Left renal pelvis (tissue), 4 donors: Measurements from ENCODE around the gene SCN8A. TPM values are rescaled to one million over a fixed set of nuclear protein-coding genes. Genes with fewer than 3 reads are reported as not detected.

Experiments
- DNase-seq, 4 donors: peaks; one replicate each; pipeline ENCODE4 v3.0.0-alpha.2; 2013; ENCODE audit warnings: low read depth in 4 of 4, low spot score in 3 of 4
- polyA plus RNA-seq, 4 donors: library from polyadenylated mRNA; unstranded; fragments of 120-200 nt; gene quantifications; one replicate each; pipeline ENCODE4 v1.2.1, GENCODE V29; 2013; ENCODE audit not compliant: insufficient read length in 4 of 4

The SCN8A gene
- polyA plus RNA-seq, 4 donors: 1.6 to 2.9 (median 2.4) TPM

- DNase-seq: no peak
Measured at GRCh38 chr12:51846911-51847642, 256.0 kb downstream of the SCN8A start.

GRCh38 chr12:51847643-51848325, 256.8 kb downstream of the SCN8A start:
- no peak for DNase-seq

GRCh38 chr12:51848326-51848727, 257.3 kb downstream of the SCN8A start, which contains the start of gene FIGNL2:
Gene FIGNL2 (minus strand): TSS chr12:51848718. CDS start chr12:51822413, 26,305 bp downstream.
- DNase-seq: no peak

- DNase-seq: no peak
Measured at GRCh38 chr12:51848841-51849735, 258.1 kb downstream of the SCN8A start.

GRCh38 chr12:51850081-51850964, 259.3 kb downstream of the SCN8A start:
- DNase-seq: no peak

GRCh38 chr12:51850965-51851299, 259.9 kb downstream of the SCN8A start:
- no peak for DNase-seq

GRCh38 chr12:51851413-51852124, 260.5 kb downstream of the SCN8A start:
- DNase-seq: no peak

GRCh38 chr12:51852404-51853137, 261.5 kb downstream of the SCN8A start:
- DNase-seq: no peak

- DNase-seq: no peak
Measured at GRCh38 chr12:51855586-51856428, 264.8 kb downstream of the SCN8A start.

GRCh38 chr12:51860986-51861385, 270.0 kb downstream of the SCN8A start:
- no peak for DNase-seq

Other genes starting within 250 kb of the SCN8A start
- under 1 TPM in 1 of 4 donors, not detected in 3; 0.19 TPM for gene CELA1, start 244.6 kb upstream of the SCN8A start, polyA plus RNA-seq
- 1 to 10 TPM; 1.4 to 7.5 (median 5.6) TPM for gene GALNT6, start 199.8 kb upstream of the SCN8A start, polyA plus RNA-seq
- gene SLC4A8, start 166.4 kb upstream of the SCN8A start, polyA plus RNA-seq: 1 to 10 TPM; 3.7 to 4.6 (median 4.1) TPM